HEK293 (cell line): ENCODE results near the gene ARV1.

Experiments
- ZFP3 ChIP-seq: fragments of 450-650 bp; formaldehyde crosslinking; IDR thresholded peaks from 2 replicates; pipeline ENCODE4 v1.5.1; 2016; ENCODE audit warnings: low read depth, missing biosample characterization, missing genetic modification characterization
- ZNF549 ChIP-seq: fragments of 450-650 bp; IDR thresholded peaks from 2 replicates; pipeline ENCODE4 v1.5.1; 2018; ENCODE audit warnings: missing biosample characterization, missing genetic modification characterization, mild to moderate bottlenecking, inconsistent platforms, moderate library complexity
- ZNF658 ChIP-seq: fragments of 450-650 bp; formaldehyde crosslinking; IDR thresholded peaks from 2 replicates; pipeline ENCODE4; 2016; ENCODE audit warnings: missing biosample characterization, missing genetic modification characterization
- TF ChIP-seq, protein P1 (sequence below): fragments of 450-650 bp; formaldehyde crosslinking; IDR thresholded peaks from 2 replicates; pipeline ENCODE4 v1.5.1; 2016; ENCODE audit warnings: missing biosample characterization, missing genetic modification characterization
- TF ChIP-seq, protein P2 (sequence below): fragments of 450-650 bp; formaldehyde crosslinking; IDR thresholded peaks from 2 replicates; pipeline ENCODE4 v1.5.1; 2016; ENCODE audit warnings: missing biosample characterization, missing genetic modification characterization

DNA sequence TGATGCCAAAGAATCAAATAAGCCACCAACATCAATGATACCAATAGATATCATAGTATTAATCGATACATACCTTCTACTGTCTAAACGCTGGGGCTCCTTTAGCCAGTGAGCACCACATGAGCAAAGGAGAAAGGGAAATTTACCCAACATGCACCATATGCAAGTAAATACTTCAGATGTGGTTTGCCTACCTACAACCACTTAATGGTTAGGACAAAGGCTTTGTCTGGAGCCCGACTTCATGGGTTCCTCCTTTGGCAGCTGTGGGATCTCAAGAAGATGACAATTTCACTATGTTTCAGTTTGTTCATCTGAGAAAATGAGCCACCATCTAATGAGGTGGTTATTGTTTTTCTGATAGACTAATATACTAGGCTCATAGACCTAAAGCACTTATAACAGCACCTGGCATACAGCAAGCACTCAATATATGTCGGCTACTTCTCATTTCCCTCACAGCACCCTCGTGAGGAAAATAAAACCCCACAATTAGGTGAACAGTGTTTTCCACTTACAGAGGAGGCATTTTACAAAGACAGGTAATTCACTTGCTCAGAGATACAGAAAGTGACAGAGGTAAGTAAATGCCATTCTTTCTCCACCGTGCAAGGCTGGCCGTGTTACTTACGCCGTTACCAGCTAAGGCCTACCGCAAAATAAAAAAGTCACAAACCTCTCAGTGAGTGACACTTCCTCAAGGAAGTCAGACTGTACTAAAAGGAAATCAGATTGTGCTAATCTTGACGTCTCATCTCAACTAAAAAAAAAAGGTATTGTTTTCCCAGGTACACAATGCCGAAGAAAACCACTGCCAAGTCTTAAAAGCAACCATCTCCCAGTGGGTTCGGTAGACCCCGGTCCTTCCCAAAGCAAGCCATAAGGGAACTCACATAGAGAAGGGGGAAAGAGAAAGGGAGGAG, 1.8 kb upstream of the ARV1 start:
- TF ChIP-seq, protein P1, sequence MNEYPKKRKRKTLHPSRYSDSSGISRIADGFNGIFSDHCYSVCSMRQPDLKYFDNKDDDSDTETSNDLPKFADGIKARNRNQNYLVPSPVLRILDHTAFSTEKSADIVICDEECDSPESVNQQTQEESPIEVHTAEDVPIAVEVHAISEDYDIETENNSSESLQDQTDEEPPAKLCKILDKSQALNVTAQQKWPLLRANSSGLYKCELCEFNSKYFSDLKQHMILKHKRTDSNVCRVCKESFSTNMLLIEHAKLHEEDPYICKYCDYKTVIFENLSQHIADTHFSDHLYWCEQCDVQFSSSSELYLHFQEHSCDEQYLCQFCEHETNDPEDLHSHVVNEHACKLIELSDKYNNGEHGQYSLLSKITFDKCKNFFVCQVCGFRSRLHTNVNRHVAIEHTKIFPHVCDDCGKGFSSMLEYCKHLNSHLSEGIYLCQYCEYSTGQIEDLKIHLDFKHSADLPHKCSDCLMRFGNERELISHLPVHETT, result no peak
- no peak for TF ChIP-seq ZNF658 (tag by site-specific recombination)
- TF ChIP-seq, protein P2, sequence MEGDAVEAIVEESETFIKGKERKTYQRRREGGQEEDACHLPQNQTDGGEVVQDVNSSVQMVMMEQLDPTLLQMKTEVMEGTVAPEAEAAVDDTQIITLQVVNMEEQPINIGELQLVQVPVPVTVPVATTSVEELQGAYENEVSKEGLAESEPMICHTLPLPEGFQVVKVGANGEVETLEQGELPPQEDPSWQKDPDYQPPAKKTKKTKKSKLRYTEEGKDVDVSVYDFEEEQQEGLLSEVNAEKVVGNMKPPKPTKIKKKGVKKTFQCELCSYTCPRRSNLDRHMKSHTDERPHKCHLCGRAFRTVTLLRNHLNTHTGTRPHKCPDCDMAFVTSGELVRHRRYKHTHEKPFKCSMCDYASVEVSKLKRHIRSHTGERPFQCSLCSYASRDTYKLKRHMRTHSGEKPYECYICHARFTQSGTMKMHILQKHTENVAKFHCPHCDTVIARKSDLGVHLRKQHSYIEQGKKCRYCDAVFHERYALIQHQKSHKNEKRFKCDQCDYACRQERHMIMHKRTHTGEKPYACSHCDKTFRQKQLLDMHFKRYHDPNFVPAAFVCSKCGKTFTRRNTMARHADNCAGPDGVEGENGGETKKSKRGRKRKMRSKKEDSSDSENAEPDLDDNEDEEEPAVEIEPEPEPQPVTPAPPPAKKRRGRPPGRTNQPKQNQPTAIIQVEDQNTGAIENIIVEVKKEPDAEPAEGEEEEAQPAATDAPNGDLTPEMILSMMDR (tag by site-specific recombination), result no peak
- TF ChIP-seq ZNF549 (tag by site-specific recombination), result no peak
- no peak for TF ChIP-seq ZFP3 (tag by site-specific recombination)
